GM18867 (cell line): Measurements from ENCODE around the gene FRMPD4.

ENCODE experiments used
- ATAC-seq: cut with Tn5 transposase; IDR thresholded peaks from one replicate; pipeline ENCODE4 v1.9.1; 2021; ENCODE audit warnings: mild to moderate bottlenecking, moderate library complexity; ENCODE audit not compliant: unreplicated experiment

FRMPD4 gene

DNA sequence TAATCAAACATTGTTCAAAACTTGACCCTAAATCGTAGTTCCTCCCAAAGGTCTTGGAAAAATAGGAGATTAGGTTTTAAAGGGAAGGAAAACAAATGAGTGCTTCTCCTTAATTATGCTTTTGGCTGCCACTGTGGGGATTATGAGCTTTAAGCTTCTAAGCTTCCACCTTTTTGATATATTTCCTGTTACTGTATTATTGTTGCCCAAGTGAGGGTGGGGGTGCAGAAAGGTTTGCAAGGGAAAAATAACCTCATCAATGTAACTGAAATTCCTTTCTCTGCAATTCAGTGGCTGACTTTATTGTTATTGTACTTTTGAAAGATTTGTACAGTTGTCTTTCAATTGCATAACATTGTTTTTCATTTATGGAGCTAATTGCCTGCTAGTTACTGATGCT is 285.1 kb downstream of the FRMPD4 start:
- no peak for ATAC-seq

GRCh38 chrX:12425496-12425895 is 287.2 kb downstream of the FRMPD4 start:
- ATAC-seq = no peak

GRCh38 chrX:12426420-12426819 is 288.1 kb downstream of the FRMPD4 start:
- no peak for ATAC-seq

DNA sequence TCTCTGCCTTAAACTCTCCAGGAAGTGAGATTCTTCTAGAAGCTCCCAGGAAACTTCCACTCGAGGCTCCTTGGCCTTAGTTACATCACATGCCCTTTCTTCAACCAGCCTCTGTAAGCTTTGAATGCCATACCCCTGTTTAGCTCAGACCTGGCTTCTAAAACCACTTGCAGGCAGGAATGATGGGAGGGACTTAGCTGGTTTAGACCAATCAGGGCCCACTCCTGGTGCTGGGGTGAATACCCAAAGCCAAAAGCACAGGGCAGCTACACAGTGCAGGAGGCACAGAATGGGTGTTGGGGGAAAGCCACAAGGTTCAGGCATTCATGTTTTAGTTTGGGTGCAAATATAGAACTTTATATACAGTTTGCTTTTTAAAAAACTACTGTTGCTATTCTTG is 296.2 kb downstream of the FRMPD4 start:
- ATAC-seq = no peak

DNA sequence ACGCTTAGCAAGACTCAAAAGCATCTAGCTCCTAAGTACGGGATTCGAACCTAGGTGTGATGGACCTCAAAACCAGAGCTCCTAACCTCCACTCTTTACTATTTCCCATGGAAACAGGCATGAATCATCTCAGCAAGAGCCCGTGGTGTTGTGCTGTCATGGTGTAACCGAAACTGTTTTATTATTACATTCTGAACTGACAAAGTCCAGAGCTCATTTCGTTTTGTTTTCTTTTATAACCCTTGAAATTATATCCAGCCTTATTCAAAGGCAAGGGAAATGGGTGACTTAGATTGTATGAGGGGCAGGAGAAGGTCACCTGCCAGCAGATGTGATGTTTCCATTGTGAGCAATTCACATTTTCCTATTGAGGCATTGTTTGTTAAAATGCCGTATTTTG is 301.1 kb downstream of the FRMPD4 start:
- ATAC-seq = no peak

GRCh38 chrX:12440246-12440645 is 302.0 kb downstream of the FRMPD4 start:
- ATAC-seq = no peak

- ATAC-seq = no peak
These were observed 303.3 kb downstream of the FRMPD4 start for GRCh38 chrX:12441381-12442128.

DNA sequence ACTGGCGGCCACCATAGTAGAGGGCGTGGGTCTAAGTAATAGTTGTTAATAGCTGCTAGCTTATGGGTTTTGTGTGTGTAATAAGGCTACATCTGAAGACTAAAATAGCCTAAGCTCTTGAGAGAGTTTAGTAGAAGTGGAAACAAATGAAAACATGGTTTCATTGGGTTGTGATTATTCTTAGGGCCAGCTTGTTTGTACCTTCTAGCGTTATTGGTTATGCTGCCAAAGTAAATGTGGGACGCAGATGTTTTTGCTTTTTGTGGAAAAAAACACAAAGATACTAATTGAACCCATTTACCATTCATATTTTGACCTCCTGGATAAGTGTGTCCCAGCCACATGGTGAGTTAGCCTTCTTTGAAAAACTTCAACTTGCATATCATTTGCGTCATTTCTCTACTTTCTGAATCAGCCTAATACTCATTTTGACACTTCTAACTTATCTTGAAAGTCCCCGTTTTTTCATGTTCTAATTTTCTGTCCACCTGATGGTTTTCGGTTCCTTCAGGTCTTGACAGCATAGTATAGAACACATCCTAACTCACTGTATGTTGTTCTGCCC is 305.3 kb downstream of the FRMPD4 start:
- ATAC-seq = peak; percentile 88

DNA sequence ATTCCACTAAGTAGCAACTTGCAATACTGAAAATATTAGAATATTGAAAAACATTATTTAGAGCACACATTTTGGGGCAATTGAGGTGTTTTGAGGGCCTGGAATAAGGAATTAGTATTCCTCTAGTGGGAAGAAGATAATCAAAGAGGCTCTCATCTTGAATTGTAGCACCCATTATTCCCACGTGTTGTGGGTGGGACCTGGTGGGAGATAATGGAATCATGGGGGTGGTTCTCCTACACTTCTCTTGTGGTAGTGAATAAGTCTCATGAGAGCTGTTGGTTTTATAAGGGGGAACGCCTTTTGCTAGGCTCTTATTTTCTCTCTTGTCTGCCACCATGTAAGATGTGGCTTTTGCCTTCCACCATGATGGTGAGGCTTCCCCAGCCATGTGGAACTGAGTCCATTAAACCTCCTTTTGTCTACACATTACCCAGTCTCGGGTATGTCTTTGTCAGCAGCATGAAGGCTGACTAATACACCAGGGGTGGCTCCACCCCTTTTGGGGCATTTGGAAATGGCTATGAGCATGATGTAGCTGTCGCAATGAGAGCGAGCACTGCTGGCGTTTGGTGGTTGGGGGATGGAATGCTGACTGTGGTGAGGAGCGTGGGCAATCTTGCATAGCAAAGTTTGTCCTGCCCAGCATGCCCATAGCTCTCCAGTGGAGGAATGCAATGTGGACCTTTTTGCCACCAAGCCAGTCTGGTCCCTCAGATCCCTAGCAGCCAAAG is 308.2 kb downstream of the FRMPD4 start:
- ATAC-seq = no peak

DNA sequence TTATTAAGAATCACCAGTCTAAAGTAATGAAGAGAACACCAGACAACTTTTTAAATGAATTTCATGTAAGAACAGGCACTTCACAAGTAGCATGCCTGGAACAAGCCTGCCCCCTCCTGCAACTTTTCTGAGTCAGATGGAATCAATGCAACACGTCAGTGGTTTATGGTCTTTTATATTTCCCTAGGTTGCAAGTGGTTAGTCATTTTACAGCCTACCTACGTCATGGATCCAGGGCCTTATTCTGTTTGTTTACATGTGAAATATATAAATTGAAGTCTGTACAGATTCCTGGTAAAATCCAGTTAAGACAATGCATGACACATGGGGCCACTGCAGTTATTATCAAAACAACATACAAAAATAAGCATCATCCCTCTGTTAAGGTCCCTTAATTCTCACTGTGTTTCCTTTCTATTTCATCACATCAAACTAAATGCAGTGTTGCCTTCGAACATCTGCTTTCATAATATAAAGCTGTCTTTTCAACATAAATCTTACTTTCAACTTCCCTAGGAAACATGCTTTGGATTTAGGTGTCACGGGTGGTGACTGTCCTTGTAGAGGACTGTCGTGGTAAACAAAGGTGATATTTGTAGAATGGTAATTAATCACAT is 309.3 kb downstream of the FRMPD4 start:
- no peak for ATAC-seq

GRCh38 chrX:12452268-12452667 is 314.0 kb downstream of the FRMPD4 start:
- ATAC-seq = no peak

DNA sequence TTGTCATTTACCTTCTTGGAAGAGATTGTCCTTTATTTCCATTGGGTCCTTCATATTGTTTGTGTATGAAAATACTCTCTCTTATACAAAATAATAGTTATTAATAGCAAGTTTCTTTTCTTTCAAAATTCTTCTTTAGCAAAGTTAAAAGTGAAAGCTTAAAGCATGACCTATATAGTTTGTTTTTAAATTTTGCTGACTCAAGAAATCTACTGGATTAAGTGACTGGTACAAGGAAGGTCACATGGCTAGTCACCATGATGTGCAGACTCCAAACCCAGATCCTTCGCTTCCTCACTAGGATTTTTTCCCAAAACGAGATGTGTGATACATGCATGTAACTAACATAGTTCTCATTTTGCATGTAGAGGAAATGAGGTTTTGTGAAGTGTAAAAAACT is 322.7 kb downstream of the FRMPD4 start:
- no peak for ATAC-seq

DNA sequence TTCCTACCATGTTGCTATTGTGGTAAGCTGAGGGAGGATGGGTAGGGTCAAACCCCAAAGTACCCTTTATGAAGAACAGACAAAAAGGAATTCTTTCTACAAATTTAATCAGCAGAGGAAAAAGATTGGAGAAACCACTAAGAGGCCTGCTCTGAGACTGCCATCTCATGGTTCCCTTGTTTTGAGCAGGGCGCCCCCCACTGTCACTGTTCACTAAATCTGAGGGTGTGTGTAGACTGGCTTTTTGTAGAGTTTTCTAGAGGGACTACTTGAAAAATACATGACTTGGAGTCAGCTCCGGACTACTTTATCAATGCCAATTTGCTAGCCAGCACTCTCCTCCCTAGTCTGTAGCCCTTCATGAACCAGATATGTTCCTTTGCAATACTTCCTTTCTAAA is 324.8 kb downstream of the FRMPD4 start:
- ATAC-seq = no peak

DNA sequence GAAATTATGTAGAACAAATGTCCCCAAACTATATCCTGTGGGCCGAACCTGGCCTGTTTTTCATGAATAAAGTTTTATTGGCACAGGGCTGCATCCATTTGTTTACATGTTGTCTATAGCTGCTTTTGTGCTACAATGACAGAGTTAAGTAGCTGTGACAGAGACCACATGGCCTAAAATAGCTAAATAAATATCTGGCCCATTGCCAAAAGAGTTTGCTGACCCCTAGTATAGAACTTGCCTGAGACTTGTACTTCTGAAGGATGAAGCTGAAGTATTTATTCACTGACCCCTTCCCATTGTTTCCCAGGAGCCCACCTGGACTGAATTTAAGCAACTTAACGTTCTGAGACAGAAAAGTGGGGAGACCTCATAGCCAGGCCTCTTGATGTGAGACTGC is 325.6 kb downstream of the FRMPD4 start:
- ATAC-seq = no peak

DNA sequence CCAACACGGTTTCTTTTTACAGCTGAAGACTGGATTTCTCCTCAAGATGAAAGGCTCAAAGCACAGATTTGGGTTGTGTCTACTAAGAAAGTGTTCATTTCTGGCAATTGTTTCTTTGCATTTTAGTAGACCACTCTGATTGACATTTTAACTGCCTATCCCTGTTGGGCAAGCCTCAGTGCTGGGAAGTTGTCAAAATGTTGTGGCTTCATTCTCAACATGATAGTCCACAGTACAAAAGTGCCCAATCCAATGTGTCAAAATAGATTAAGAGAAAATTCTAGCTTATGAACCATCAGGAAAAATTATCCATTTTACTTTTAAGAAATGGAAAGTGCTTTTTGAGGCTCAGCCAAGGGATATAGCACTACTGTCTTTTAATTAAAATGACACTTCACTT is 329.0 kb downstream of the FRMPD4 start:
- no peak for ATAC-seq

- ATAC-seq = no peak
These were observed 331.0 kb downstream of the FRMPD4 start for GRCh38 chrX:12469296-12469695.

GRCh38 chrX:12471061-12471460 is 332.8 kb downstream of the FRMPD4 start:
- no peak for ATAC-seq

- ATAC-seq = no peak
These were observed 342.7 kb downstream of the FRMPD4 start for GRCh38 chrX:12480956-12481355.

GRCh38 chrX:12488220-12488619 is 349.9 kb downstream of the FRMPD4 start:
- no peak for ATAC-seq

DNA sequence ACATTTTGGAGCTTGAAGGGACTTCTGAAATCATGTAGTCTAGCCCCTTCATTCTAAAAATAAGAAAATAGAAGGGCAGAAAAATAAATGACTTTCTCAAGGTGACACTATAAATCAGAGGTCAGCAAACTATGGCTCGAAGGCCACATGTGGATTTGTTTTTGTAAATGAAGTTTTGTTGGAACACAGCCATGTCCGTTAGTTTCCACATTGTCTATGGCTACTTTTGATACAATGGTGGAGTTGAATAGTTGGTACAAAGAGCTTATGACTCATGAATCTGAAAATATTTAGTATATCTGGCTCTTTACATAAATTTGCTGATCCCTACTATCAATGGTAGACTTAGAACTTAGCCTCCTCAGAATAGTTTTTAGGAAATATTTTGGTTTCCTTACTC is 350.5 kb downstream of the FRMPD4 start:
- ATAC-seq = no peak

DNA sequence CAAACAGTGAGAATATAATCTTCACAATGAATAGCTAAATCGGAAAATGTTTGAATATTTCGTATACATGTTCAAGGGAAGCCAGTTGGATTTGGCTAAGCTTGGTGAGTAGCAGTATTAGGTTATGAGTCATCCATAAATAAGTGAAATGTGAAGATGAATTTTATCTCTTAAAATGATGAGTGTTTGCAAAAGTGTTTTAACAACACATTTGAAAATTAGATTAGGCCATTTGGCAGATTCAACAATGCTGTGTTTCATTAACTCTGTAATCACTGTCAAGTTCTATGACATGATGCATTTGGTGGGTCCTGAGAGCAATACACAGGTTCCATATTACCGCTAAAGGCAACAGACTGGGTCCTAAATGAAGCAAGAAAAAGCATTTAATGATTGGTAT is 351.1 kb downstream of the FRMPD4 start:
- no peak for ATAC-seq
